Left lobe of liver (tissue), 2 donors: ENCODE results near the gene PDZD2. TPM values are rescaled to one million over a fixed set of nuclear protein-coding genes. Genes with fewer than 3 reads are reported as not detected.
A peak's percentile ranks its signal among the peaks of the same experiment; 100 is the strongest.
"Not testable (repeated sequence)": the region's sequence is repeated elsewhere in the genome, so short reads cannot be mapped to it uniquely, and the experiment has no call there.

ENCODE experiments used
- ATAC-seq: fragments of 200-7000 bp; cut with Tn5 transposase; one replicate; pipeline ENCODE4 v1.9.1; 2020; ENCODE audit warnings: mild to moderate bottlenecking, moderate library complexity
- DNase-seq: peaks from one replicate; pipeline ENCODE4 v3.0.0-alpha.2; 2020; ENCODE audit warnings: low spot score
- total RNA-seq: library from RNA; stranded (reverse); gene quantifications from one replicate; pipeline ENCODE4 v1.2.1, GENCODE V29; 2021
- donor health status: DM: no; HTN: no; CAD: no; lungs with moderate emphysema.
- donor health status: DM: no; HTN: yes; CAD: no.

Gene PDZD2
- total RNA-seq, 1 donor from 2014 or later: 0.63 TPM

- ATAC-seq: no peak
- no peak for DNase-seq
Observed at GRCh38 chr5:32027093-32027716, 388.3 kb downstream of the PDZD2 start.

- ATAC-seq (peak; percentile 83), DNase-seq (no peak)
Observed at GRCh38 chr5:32027717-32028458, 389.0 kb downstream of the PDZD2 start.

GRCh38 chr5:32029261-32029660 lies 390.3 kb downstream of the PDZD2 start:
- DNase-seq (no peak), ATAC-seq (no peak)

- no peak for ATAC-seq
- DNase-seq: no peak
Observed at GRCh38 chr5:32029781-32030180, 390.9 kb downstream of the PDZD2 start.

- no peak for ATAC-seq
Observed at GRCh38 chr5:32030222-32030621, 391.3 kb downstream of the PDZD2 start.

GRCh38 chr5:32030686-32031085 lies 391.8 kb downstream of the PDZD2 start:
- ATAC-seq: no peak
- DNase-seq: no peak

More at GRCh38 chr5:32030222-32030621, 391.3 kb downstream of the PDZD2 start:
- DNase-seq: no peak

- ATAC-seq (no peak), DNase-seq (no peak)
Observed at GRCh38 chr5:32031089-32031488, 392.2 kb downstream of the PDZD2 start.

GRCh38 chr5:32038523-32038922 lies 399.6 kb downstream of the PDZD2 start:
- DNase-seq (no peak), ATAC-seq (no peak)

- ATAC-seq, DNase-seq: not testable (repeated sequence)
Observed at GRCh38 chr5:32039133-32039532, 400.2 kb downstream of the PDZD2 start.

GRCh38 chr5:32039601-32040000 lies 400.7 kb downstream of the PDZD2 start:
- DNase-seq, ATAC-seq: not testable (repeated sequence)

- not testable (repeated sequence) for ATAC-seq, DNase-seq
Observed at GRCh38 chr5:32040181-32040695, 401.3 kb downstream of the PDZD2 start.

- ATAC-seq (peak; percentile 29), DNase-seq (no peak)
Observed at GRCh38 chr5:32042551-32042961, 403.6 kb downstream of the PDZD2 start.

GRCh38 chr5:32043105-32043504 lies 404.2 kb downstream of the PDZD2 start:
- DNase-seq (no peak), ATAC-seq (no peak)

- no peak for ATAC-seq
- DNase-seq: no peak
Observed at GRCh38 chr5:32044434-32044833, 405.5 kb downstream of the PDZD2 start.

GRCh38 chr5:32044939-32045338 lies 406.0 kb downstream of the PDZD2 start:
- no peak for ATAC-seq

GRCh38 chr5:32047056-32047455 lies 408.1 kb downstream of the PDZD2 start:
- ATAC-seq: no peak
- DNase-seq: no peak

More at GRCh38 chr5:32044939-32045338, 406.0 kb downstream of the PDZD2 start:
- DNase-seq: no peak

GRCh38 chr5:32051796-32052195 lies 412.9 kb downstream of the PDZD2 start:
- DNase-seq (no peak), ATAC-seq (no peak)

- ATAC-seq (no peak), DNase-seq (no peak)
Observed at GRCh38 chr5:32055891-32056866, 417.2 kb downstream of the PDZD2 start.

GRCh38 chr5:32057187-32058096 lies 418.5 kb downstream of the PDZD2 start:
- DNase-seq (no peak), ATAC-seq (no peak)

- ATAC-seq (no peak), DNase-seq (no peak)
Observed at GRCh38 chr5:32058101-32058500, 419.2 kb downstream of the PDZD2 start.
